K562 (cell line): ENCODE measurements around the gene LPCAT1. TPM values are rescaled to one million over a fixed set of nuclear protein-coding genes. Genes with fewer than 3 reads are reported as not detected.
A peak's percentile ranks its signal among the peaks of the same experiment; 100 is the strongest.

Experiments used
- ARID2 ChIP-seq: fragments of 450-650 bp; IDR thresholded peaks from 2 replicates; pipeline ENCODE4 v1.6.1; 2017; ENCODE audit warnings: antibody characterized with exemption, mild to moderate bottlenecking
- BDP1 ChIP-seq: IDR thresholded peaks from 3 replicates; pipeline ENCODE4 v1.6.1; 2011; ENCODE audit not compliant: insufficient read length, insufficient read depth
- CEBPG ChIP-seq, 3 experiments: fragments of 200-800 bp in 1 of 3; sonication (Bioruptor generic) in 1 of 3; sonication (generic) in 1 of 3; formaldehyde crosslinking in 1 of 3; IDR thresholded peaks in 2 of 3; conservative IDR thresholded peaks in 1 of 3; 2 replicates each; pipeline versions ENCODE4 v1.6.1 to v1.8.0; 2016 to 2022; ENCODE audit warnings: missing compliant biosample characterization in 2 of 3, missing genetic modification characterization in 2 of 3, mild to moderate bottlenecking in 1 of 3, missing genetic modification reagents in 1 of 3
- ETV1 ChIP-seq: fragments of 450-650 bp; conservative IDR thresholded peaks from 2 replicates; pipeline ENCODE4 v1.6.1; 2016; ENCODE audit warnings: missing genetic modification characterization, control low read depth, low read depth, missing compliant biosample characterization
- FOS ChIP-seq: IDR thresholded peaks from 3 replicates; pipeline ENCODE4 v1.6.1; 2011; ENCODE audit not compliant: insufficient read length; ENCODE audit errors: extremely low read depth
- JUN ChIP-seq, 2 experiments: sonication (generic) in 1 of 2; formaldehyde crosslinking in 1 of 2; IDR thresholded peaks; 2 replicates each; pipeline versions ENCODE4 v1.6.1 to v1.8.0; 2012 to 2022; ENCODE audit warnings: borderline replicate concordance in 2 of 2, mild to moderate bottlenecking in 2 of 2, improper control_type of control experiment in 1 of 2, low read depth in 1 of 2, low read length in 1 of 2, missing genetic modification reagents in 1 of 2
- L3MBTL2 ChIP-seq: fragments of 450-650 bp; IDR thresholded peaks from 2 replicates; pipeline ENCODE4 v1.6.1; 2016; ENCODE audit warnings: mild to moderate bottlenecking, moderate library complexity
- MTA1 ChIP-seq: fragments of 450-650 bp; IDR thresholded peaks from 2 replicates; pipeline ENCODE4 v1.6.1; 2017; ENCODE audit warnings: borderline replicate concordance
- PREB ChIP-seq: sonication (generic); formaldehyde crosslinking; IDR thresholded peaks from 2 replicates; pipeline ENCODE4 v1.8.1; 2023; ENCODE audit warnings: mild to moderate bottlenecking, missing genetic modification reagents
- PYGO2 ChIP-seq: fragments of 450-650 bp; IDR thresholded peaks from 2 replicates; pipeline ENCODE4 v1.6.1; 2016; ENCODE audit warnings: mild to moderate bottlenecking, missing genetic modification characterization, moderate library complexity, missing compliant biosample characterization
- SETDB1 ChIP-seq: IDR thresholded peaks from one replicate; pipeline ENCODE4 v1.6.1; 2012; ENCODE audit warnings: low read length, control low read depth, inconsistent platforms
- SNIP1 ChIP-seq: fragments of 450-650 bp; IDR thresholded peaks from 2 replicates; pipeline ENCODE4 v1.7.1; 2017; ENCODE audit warnings: low read depth, mild to moderate bottlenecking
- ZBTB33 ChIP-seq: sonication (generic); formaldehyde crosslinking; IDR thresholded peaks from 2 replicates; pipeline ENCODE4 v1.8.1; 2023; ENCODE audit warnings: mild to moderate bottlenecking, missing genetic modification reagents
- ZBTB8A ChIP-seq: fragments of 450-650 bp; IDR thresholded peaks from 2 replicates; pipeline ENCODE4 v1.6.1; 2018; ENCODE audit warnings: mild to moderate bottlenecking, moderate library complexity; ENCODE audit not compliant: partially characterized antibody
- ZNF224 ChIP-seq: sonication (generic); formaldehyde crosslinking; IDR thresholded peaks from 2 replicates; pipeline ENCODE4 v1.8.0; 2022; ENCODE audit warnings: mild to moderate bottlenecking, missing genetic modification reagents
- ZNF395 ChIP-seq: fragments of 200-800 bp; sonication (Bioruptor generic); IDR thresholded peaks from 2 replicates; pipeline ENCODE4 v1.6.1; 2017; ENCODE audit warnings: missing genetic modification characterization, missing compliant biosample characterization
- ZNF436 ChIP-seq: fragments of 250-450, 450-650 bp; sonication (Bioruptor Pico); formaldehyde crosslinking; IDR thresholded peaks from 2 replicates; pipeline ENCODE4 v1.7.0; 2020; ENCODE audit warnings: mild to moderate bottlenecking
- ZNF507 ChIP-seq: conservative IDR thresholded peaks from 2 replicates; pipeline ENCODE4 v1.6.1; 2017; ENCODE audit warnings: missing genetic modification characterization, missing compliant biosample characterization
- ZNF717 ChIP-seq: fragments of 250-450 bp; sonication (Bioruptor Pico); IDR thresholded peaks from 2 replicates; pipeline ENCODE4 v1.5.0; 2021
- polyA plus RNA-seq, 8 experiments: library from polyadenylated mRNA; depleted of rRNA in 4 of 8; stranded (reverse) in 5 of 8; unstranded in 3 of 8; fragments of >200 nt; fragmentation: Nextera tagmentation in 2 of 8; fragmentation: Illumina TruSeq in 1 of 8; extraction: Ambion mirVana in 2 of 8; extraction: Trizol in 1 of 8; gene quantifications; 2 replicates each; pipeline versions ENCODE4 v1.2.1 to v1.2.3, GENCODE V29; 2011 to 2014; ENCODE audit warnings: inconsistent platforms in 1 of 8, missing spikeins in 1 of 8
- total RNA-seq, 7 experiments: library from RNA; depleted of rRNA in 6 of 7; stranded (reverse); fragments of >200 nt in 6 of 7; fragmentation: Illumina TruSeq in 2 of 7; extraction: Trizol in 2 of 7; gene quantifications; 2 replicates each; pipeline versions ENCODE4 v1.2.1 to v1.2.3, GENCODE V29; 2011 to 2021; ENCODE audit warnings: low replicate concordance in 1 of 7
- TF ChIP-seq, protein P1 (sequence below): sonication (generic); IDR thresholded peaks from 2 replicates; pipeline ENCODE4 v1.6.1; 2016

LPCAT1 gene
- total and polyA plus RNA-seq, 9 of the 15 experiments (the other 6 are each of a cell fraction or from before 2014, with no cell fraction given): 0.14 to 18.4 (median 13.9) TPM

DNA sequence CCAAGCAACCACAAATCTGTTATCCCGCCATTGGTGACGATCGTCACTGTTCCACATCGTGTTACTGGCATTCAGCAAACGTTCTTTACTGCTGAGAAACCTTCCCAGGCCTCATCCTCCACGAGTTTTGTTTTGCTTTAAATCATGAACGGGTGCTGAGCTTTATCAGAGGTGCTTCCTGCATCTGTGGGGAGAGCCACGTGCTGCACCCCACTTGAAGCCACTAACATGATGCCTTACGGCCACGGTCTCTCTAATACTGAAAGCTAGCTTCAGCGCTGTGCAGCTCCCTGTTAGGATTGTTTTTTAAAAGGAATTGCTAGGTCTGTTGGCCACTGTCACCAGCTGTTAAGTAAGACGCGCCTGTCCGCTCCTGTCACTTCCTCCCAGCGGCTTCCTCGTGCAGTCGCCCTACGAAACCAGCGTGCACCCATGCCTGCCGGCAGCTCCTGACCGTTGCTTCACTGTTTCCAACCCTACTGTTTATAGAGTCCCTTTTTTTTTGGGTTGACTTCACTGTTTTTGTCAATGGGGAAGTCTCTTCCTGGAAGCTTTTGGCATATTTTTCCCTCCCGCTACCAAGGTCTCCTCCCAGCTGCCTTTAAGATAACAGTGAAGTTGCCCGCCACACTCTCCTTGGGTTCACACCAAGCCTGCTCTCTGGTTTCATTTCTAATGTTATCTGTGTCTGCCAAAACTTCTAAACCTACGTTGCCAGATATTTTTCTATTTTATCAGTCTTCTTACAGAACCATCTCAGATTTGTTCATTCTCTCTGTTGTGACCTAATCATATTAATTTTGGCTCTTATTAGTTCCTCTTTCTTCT lies 20.3 kb downstream of the LPCAT1 start (continued):
- TF ChIP-seq MTA1: no peak
- TF ChIP-seq ZNF395 (CRISPR knock-in tag): no peak
- no peak for TF ChIP-seq CEBPG (CRISPR knock-in tag; IDR thresholded peaks at IDR 0.05)
- TF ChIP-seq CEBPG (tag; conservative IDR thresholded peaks at IDR 0.05 in 1 of 2, IDR thresholded peaks at IDR 0.05 in 1 of 2): 0 out of 4 replicates have a peak, but pooled peaks of 1 of the 2 experiments have one; percentile 18
- TF ChIP-seq ZBTB8A: no peak
- no peak for TF ChIP-seq JUN (IDR thresholded peaks at IDR 0.05; ENCODE audit: borderline replicate concordance, low read depth, low read length)
- no peak for TF ChIP-seq JUN (CRISPR knock-in tag; IDR thresholded peaks at IDR 0.05; ENCODE audit: borderline replicate concordance)
- TF ChIP-seq FOS: no peak
- TF ChIP-seq ZBTB33 (CRISPR knock-in tag): 0 out of 2 replicates have a peak, but pooled peaks have one; percentile 24
- no peak for TF ChIP-seq PREB (CRISPR knock-in tag)
- TF ChIP-seq PYGO2 (tag): no peak
- no peak for TF ChIP-seq ZNF717
- no peak for TF ChIP-seq ETV1 (tag)
- TF ChIP-seq ZNF224: no peak
- TF ChIP-seq BDP1: no peak
- no peak for TF ChIP-seq ZNF436
- no peak for TF ChIP-seq ZNF507 (tag)
- TF ChIP-seq, protein P1, sequence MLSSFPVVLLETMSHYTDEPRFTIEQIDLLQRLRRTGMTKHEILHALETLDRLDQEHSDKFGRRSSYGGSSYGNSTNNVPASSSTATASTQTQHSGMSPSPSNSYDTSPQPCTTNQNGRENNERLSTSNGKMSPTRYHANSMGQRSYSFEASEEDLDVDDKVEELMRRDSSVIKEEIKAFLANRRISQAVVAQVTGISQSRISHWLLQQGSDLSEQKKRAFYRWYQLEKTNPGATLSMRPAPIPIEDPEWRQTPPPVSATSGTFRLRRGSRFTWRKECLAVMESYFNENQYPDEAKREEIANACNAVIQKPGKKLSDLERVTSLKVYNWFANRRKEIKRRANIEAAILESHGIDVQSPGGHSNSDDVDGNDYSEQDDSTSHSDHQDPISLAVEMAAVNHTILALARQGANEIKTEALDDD: no peak
- no peak for TF ChIP-seq SETDB1
- TF ChIP-seq ARID2: no peak
- peak; percentile 93 for TF ChIP-seq L3MBTL2
- no peak for TF ChIP-seq SNIP1
